ENCODE results near the gene PAIP2.

PAIP2 gene

GRCh38 chr5:139414581-139415130 is 73.0 kb downstream of the PAIP2 start:
- DNase-seq: peak; percentile 23 to 39

- peak in 1 of 2 experiments; percentile 18 for DNase-seq
Measured at GRCh38 chr5:139415221-139415861, 73.7 kb downstream of the PAIP2 start.

GRCh38 chr5:139415869-139416268 is 74.2 kb downstream of the PAIP2 start:
- DNase-seq: no peak

DNA sequence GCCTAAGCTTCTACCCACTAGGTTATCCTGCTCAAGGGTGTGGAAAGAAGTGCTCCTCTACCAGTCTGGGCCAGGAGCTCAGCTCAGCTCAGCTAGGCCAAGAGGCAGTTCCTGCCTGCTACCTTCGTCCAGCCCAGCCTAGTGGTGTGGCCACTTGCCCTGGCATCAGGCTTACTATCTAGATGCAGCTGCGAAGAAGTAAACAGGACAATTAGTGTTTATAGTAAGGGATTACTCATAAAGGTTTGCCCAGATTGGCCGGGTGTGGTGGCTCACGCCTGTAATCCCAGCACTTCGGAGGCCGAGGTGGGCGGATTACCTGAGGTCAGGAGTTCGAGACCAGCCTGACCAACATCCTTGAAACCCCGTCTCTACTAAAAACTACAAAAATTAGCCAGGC is 75.0 kb downstream of the PAIP2 start:
- DNase-seq: no peak

DNA sequence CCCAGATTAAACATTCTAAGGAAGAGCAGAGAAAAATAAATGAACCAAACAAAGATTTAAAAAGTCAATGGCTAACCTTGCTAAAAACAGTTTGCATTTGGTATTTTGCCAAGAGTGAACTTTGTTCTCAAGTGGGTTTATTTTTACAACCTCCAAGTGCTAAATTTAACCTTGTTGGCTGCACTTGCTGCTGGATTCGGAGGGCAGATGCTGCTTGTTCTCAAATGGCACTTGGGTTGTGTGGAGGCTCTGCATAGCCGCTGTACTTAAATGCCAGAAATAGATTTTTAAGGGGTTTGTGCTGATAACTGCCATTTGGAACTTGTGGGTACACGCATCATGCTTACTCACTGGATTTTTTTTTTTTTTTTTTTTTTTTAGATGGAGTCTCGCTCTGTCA is 75.6 kb downstream of the PAIP2 start:
- no peak for DNase-seq

DNA sequence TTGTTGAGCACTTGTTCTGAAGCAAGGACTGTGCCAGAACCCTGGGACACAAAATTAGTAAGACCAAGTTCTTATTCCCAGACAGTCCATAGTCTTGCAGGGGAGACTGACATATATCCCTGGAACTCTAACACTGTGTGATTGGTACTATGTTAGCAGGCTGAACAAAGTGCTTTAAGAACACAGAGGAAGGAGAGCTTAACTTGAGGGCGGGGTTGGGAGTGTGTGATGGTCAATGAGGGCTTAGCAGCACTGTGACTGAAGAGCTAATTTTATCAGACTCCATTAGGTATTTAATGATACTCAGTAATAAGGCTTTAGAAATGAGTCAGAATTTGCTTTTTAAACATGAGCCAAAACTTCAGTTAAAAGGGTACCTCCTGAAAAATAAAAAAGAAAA is 77.1 kb downstream of the PAIP2 start:
- no peak for DNase-seq
